ENCODE results near the gene MPPE1. TPM values are rescaled to one million over a fixed set of nuclear protein-coding genes. Genes with fewer than 3 reads are reported as not detected.
"Not testable (repeated sequence)": the region's sequence is repeated elsewhere in the genome, so short reads cannot be mapped to it uniquely, and the experiment has no call there.

The MPPE1 gene
- polyA plus RNA-seq, 1 donor, result 26.6 TPM

DNA sequence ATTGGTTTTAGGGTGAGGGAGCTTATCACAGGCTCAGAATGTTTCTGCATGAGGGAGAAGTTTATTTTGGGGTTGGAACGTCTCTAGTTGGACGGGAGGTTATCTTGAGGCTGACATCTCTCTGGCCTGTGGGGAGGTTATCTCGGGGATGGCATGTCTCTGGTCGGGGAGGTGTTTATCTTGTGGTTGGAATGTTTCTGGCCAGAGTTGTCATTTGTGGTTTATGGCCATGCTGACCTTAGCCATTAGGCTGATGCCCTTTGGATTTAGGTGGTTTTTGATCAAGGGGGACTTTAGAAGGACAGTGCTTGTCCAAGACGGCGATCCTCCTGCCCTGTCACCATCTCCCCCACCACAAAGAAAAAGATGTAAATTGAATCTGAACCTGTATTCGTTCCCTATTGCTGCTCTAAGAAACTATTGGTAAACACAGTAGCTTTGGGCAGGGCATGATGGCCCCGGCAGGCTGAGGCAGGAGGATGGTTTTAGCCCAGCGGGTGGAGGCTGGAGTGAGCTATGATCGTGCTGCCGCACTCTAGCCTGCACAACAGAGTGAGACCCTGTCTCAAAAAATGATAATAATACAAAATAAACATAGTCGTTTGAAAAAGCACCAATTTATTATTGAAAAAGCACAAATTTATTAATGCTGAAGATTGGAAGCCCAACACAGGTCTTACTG is 17.8 kb upstream of the MPPE1 start:
- no peak for DNase-seq (ENCODE audit: low read depth)

DNA sequence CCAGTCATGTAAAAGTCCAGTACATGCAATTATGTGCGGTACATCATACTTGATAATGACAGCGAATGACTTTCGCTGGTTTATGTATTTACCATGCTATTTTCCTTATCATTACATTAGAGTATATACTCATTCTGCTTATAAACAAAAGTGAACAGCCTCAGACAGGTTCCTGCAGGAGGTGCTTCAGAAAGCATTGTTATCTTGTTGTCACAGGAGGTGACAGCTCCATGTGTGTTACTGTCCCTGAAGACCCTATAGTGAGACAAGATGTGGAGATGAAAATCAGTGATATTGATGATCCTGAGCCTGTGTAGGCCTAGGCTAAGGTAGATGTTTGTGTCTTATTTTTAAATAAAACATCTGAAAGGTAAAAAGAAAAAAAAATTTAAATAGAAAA is 15.3 kb upstream of the MPPE1 start:
- DNase-seq (ENCODE audit: low read depth), result no peak

DNA sequence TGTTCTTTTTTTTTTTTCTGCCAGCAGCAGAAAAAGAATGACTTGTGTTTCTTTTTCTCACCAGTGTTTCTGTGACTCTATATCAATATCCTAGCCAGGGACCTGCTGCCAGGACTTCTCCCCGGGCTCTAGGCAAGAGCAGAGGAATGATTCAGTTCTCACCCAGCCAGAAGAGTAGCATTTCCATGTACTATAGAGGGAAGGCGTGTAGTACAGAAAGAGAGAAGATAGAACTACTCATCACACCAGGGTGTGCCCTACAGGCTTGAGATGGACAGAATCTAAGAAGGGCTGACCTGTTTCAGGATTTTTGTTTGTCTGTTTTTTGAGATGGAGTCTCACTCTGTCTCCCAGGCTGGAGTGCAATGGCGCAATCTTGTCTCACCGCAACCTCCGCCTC is 11.4 kb upstream of the MPPE1 start:
- DNase-seq (ENCODE audit: low read depth), result not testable (repeated sequence)

DNA sequence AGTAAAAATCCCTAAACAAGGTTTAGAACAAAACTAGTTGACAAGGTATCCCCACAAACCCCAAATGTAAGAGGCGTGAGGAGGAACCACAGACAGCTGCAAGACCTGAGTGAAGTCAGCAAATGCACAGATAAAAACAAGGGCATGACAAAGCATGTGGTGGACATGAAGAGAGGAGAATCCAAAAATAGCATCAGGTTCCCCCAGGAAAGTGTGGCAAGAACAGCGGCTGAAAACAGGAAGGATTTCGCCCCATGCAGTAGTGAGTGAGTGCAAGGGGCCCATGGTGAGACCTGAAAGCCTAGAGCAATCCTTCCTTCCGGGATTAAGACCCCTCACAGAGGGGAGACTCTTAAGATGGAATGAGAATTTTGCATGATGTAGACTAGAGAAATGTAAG is 8.8 kb upstream of the MPPE1 start:
- not testable (repeated sequence) for DNase-seq (ENCODE audit: low read depth)

DNA sequence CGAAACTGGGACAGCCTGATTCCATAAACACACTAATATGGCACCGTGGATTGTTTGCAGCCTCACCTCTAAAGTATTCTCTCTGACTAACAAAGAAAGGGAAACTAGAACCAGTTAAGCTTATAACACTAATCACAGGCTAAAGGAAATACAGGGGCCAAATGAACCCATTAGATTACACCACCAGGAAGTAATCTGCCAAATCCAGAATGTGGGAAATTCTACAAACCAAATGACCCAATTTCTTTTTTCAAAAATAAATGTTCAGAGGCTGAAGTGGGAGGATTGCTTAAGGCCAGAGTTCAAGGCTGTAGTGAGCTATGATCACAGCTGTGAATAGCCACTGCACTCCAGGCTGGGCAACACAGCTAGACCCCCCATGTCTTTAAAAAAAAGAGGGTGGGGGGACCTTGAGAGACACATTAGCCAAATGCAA is 1.5 kb upstream of the MPPE1 start:
- no peak for DNase-seq (ENCODE audit: low read depth)

DNA sequence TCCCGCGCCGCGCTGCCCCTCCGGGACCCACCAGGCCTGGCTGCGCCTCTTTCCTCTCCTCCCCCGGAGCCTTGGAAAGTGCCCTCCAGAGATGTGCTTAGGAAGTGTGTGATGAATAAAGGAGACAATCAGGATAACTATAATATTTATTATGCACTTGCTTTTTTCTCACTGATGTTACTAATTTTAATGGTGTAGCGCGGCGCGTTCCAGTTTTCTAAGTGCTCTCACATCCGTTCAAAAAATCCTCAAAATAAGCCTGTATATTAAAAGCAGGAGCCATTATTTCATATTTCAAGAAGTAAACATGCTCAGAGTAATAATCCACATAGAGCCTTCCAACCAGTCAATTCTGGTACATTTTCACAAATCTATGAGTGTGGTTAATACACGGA is 941 bp upstream of the MPPE1 start:
- DNase-seq (ENCODE audit: low read depth), result no peak

DNA sequence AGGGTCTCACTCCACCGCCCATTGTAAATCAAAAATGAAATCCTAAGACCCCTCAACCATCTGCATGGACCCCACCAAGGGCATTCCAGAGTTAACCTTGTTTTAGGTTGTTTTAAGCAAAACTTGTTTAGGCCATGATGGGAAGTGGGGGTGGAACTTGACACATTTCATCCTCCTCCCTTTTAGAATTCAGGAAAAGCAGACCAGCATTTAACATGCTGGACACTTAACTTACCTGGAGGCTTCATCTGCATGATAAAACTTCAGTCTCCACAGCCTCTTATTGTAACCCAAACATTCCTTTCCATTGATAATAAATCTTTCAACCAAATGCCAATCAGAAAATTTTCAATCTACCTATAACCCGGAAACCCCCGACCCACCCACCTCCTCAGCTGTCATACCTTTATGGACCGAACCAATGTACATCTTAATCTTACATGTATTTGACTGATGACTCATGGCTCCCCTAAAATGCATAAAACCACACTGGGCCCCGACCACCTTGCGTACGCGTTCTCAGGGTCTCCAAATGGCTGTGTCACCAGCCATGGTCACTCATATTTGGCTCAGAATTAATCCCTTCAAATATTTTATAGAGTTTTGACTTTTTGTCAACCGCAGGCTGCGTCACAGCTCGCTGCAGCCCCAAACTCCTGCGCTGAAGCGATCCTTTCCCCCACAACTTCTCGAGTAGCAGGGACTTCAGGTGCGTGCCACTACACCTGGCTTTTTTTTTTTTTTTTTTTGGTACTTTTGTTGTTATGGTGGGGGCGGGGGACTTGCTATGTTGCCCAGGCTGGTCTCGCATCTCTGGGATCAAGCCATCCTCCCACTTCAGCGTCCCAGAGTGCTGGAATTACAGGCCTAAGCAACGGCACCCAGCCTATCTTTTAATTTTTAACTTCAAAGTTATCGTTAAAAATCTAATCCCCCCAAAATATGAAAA is 917 bp downstream of the MPPE1 start:
- DNase-seq (ENCODE audit: low read depth), result no peak

DNA sequence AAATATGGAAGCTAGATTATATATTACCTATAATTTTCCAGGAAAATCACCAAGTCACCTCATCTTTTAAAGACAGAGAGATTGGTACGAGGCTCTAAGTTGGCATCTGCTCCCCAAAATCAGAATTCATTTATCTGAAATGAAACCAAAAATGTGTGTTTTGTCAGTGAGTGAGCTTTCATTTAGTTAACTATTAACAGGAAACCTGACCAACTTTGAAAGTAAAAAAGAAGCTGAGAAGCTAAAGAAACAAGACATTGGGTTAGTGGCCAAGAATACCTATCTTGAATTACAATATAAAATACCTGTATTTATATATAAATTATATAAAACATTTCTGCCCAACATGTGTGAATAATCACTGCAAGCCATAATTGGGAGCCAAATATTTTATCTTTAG is 1.9 kb downstream of the MPPE1 start:
- DNase-seq (ENCODE audit: low read depth), result no peak

DNA sequence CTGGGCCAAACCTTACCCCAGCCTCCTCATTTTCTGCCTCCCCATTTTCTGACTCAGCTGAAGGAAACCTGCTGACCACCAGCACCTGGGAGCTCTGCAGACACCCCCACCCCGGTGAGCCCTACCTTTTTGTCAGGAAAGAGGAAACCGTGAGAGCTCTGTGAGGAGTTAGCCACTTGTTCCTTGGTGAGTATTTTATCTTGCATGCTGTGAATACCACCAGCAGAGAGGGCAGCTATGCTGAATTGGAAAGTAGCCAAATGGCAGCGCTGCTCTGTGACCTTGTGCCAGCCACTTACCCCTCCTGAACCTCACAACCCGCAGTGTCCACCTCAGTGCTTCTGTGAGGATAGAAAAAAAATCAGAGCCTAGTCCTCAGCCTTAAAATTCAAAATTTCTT is 2.5 kb downstream of the MPPE1 start:
- DNase-seq (ENCODE audit: low read depth), result no peak

DNA sequence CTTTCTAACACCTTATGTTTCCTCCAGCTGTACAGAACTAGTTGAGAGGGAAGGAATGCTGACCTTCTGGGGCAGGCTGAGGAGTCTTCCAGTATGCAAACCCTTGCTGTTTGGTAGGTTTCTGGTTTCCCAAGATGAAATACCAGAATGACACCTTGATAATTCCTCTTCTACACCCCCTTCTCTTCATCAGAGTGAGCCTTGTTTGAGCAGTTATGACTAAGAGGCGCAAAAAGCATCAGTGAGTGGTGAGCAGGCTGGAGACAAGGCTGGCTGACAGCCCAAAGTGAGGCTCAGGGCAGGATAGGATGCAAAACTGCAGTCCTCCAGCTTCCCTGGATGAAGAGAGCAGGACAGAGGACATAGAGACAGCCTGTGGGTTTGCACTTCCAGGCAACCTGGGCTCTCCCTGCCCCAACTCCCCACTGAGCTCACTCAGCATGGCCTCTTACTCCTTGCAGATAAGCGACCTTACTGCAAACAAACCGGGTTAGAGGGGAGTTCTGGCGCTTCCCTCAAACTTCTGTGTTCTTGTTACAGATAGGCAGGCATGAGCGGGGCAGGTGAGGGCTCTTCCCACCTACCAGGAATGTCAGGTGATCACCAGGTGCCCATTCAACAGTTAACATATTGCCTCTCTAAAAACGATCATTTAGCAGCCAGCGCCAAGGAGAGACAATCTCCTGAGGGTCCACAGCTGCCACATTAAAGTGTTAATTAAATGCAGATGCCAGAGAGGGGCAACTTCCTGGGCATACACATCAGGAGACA is 5.4 kb downstream of the MPPE1 start:
- DNase-seq (ENCODE audit: low read depth), result no peak

DNA sequence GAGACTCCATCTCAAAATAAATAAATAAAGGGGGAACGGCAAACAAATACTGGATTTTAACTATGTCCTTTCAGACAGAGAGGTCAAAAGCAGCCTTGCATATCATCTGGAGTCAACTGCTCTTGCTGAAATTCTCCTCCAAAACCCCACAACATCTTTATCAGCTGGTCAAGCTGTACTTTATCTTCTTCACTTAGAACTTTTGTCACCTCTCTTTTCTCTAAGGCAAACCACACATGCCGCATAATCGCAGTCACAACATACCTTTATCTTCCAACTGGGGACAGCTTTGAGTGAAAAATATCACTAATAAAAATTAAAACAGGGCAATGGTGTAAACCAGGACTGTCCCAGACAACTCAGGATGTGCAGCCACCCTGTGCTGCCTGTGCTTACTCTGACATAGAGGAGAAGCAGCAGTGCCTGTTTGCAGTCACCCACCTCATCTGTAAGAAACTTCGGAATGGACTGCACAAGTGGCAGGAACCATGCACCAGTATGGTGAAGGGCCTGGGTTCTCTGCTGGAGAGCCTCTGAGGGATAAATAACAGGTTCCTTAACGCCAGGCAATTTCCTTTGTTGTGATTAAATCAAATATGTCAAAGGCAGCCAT is 6.2 kb downstream of the MPPE1 start:
- no peak for DNase-seq (ENCODE audit: low read depth)

DNA sequence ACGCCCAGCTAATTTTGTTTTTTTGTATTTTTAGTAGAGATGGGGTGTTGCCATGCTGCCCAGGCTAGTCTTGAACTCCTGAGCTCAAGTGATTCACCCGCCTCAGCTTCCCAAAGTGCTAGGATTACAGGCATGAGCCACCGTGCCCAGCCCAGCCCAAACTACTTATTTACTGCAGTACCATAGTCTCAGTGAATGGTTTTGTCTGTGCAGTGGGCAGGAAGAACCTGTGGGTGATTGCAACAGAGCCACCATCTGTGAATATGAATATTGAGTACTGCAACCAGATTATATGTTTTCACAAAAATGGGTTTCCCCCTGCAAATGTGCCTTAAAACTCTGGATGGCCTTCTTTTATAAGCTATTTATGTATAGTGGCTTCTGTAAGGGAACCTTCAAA is 9.1 kb downstream of the MPPE1 start:
- no peak for DNase-seq (ENCODE audit: low read depth)

DNA sequence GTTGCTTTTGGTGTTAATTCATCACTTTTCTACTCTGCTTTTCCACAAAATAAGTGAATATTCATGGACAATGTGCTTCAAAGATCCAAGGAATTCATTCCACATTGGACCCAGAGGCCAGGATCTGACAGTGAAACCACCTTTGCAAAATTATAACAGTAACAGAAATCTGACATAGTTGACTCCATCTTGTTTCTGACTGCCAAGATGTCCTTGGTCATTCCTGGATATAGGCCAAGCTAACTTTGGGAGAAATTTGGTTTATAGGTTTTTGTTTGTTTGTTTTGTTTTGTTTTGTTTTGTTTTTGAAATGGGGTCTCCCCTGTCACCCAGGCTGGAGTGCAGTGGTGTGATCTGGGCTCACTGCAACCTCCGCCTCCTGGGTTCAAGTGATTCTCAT is 10.3 kb downstream of the MPPE1 start:
- DNase-seq (ENCODE audit: low read depth), result no peak

DNA sequence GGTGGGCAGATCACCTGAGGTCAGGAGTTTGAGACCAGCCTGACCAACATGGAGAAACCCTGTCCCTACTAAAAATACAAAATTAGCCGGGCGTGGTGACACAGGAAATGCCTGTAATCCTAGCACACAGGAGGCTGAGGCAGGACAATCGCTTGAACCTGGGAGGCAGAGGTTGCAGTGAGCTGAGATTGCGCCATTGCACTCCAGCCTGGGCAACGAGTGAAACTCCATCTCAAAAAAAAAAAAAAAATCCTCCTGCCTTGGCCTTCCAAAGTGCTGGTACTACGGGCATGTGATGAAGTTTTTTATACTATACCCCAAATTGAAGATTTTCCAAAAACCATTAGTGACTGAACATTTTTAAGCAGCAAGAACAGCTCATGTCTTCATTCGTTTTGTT is 15.7 kb downstream of the MPPE1 start:
- not testable (repeated sequence) for DNase-seq (ENCODE audit: low read depth)

DNA sequence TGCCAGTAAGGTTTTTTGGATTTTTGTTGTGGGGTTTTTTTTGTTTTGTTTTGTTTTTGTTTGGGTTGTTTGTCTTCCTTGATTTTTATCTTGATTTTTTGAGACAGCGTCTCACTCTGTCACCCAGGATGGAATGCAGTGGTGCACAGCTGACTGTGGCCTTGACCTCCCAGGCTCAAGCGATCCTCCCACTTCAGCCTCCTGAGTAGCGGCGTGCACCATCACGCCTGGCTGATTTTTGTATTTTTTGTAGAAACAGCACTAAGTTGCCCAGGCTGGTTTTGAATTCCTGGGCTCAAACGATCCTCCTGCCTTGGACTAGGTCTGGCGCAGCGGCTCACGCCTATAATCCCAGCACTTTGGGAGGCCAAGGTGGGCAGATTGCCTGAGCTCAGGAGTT is 16.4 kb downstream of the MPPE1 start:
- DNase-seq (ENCODE audit: low read depth), result no peak

DNA sequence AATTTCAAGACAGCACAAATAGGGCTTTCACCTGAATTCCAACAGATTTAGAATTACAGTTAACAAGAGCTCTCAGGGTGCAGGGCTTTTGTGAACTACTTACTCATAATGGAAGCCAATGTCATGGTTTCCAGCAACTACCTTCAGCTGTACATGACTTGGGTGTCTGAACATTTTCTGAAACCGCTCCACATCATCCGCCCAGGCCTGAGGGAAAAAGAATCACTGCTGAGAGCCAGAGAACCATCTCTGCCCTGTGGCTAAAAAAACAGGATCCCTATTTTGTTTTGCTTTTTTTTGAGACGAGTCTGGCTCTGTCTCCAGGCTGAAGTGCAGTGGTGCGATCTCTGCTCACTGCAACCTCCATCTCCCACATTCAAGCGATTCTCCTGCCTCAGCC is 18.8 kb downstream of the MPPE1 start:
- DNase-seq (ENCODE audit: low read depth), result no peak

DNA sequence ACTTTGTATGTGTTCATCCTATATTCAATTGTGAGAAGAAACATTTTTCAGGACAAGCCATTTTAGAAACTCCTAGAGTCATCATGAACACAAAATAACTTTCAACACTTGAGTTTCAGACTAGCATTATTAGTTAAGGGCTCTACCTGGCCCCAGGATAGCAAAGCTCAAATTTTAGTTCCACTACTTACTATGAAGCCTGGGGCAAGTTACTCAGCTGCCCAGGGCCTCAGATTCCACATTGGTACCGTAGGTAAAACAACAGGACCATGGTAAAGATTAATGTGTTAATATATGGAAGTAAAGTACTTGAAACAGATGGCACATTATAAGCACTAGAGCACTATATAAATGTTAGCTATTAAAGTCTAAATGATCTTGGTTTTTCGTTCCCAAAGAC is 19.4 kb downstream of the MPPE1 start:
- no peak for DNase-seq (ENCODE audit: low read depth)

DNA sequence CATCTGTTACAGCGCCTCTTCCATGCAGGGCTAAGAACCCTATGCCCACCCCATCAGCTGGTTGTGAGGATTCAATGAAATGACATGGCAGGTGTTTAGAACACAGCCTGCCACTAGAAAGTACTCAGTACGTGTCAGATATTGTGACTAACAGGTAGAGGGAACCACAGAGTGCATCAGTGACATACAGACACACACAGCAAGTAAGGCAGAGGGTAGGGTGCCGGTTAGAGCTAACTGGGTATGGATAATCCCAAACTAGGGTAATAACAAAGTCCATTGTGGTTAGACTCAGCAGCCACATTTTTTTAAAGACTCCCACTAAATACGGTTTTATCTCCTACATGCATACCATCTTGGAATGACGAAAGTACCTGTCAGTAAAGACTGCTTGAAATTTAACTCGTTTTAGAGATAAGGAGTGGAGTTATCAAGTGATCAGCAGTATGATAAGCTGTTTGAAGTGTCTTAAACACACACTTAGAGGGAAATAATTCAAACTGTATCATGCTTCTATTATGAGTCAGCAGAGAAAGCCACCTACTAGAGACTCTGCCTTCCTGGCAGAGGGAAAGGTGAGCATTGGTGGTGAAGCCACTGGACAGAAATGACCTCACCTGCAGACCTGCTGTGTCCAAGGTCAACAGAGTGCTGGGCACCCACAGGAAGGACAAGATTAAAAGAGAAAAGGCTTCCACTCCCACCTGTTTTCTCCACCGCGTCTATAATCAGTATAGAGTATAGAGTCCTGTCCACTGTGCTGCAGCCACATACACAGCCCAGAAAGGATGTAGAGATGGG is 20.6 kb downstream of the MPPE1 start:
- no peak for DNase-seq (ENCODE audit: low read depth)

DNA sequence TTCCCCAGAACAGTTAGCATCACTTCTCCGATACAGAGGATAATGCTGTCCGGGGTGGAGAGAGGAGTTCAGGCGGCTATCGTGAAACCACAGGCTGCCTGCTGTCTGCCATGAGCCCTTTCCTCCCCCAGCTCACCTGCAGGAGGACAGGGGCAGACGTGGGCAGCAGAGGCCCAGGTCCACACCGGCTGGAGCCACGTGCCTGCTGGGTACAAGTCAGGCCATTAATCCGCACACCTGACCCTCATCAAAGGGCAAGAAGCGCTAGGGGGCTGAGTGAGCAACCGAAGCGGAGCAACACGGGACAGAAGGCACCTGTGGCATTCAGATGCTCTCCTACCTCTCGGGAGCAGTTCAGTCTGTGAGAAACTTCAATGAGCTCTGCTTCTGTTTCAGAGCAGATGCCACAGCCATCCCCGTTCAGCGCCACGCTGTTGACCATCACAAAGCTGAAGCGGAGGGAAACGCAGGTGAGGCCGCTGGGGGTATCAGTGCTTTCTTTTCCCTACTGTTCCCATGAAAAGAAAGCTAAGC is 21.5 kb downstream of the MPPE1 start:
- DNase-seq (ENCODE audit: low read depth), result no peak

DNA sequence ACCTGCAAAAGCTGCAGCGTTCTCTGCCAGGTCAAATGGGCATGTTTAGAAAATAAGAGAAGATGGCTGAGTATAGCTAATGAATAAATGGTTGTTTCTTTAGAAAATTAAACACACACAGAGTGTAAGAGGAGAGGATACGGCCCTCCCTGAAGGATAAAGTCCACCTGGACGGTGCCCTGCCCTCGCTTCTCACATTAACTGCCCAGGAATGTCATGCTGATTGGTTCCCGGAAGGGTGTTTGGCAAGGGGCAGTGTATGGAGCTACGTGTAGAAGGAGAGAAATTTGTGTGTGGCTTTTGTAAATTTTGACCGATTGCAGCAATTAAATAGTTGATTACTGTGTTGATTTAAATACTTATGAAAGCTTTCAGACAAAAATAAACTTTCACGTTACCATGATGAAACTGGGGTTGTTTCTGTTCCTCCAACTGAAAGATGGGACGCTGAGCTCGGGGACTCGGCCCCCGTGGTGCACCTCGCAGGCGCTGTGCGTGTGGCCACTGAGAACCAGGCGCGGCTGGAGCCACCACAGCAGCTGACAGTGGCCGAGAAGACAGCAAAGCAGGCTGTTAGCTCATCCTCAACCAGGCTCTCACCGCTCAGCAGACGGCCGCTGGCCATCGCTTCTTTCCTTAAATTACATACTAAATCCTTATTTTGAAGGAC is 22.7 kb downstream of the MPPE1 start:
- DNase-seq (ENCODE audit: low read depth), result no peak
